ENCODE results near the gene CFAP251.

Gene CFAP251

GRCh38 chr12:122043476-122043875 is 125.1 kb downstream of the CFAP251 start:
- TF ChIP-seq TAF1 (IDR thresholded peaks at IDR 0.05; ENCODE audit: low read depth) (no peak), TEAD4 (IDR thresholded peaks at IDR 0.05) (no peak), EGR1 (IDR thresholded peaks at IDR 0.05) (no peak), MAX (IDR thresholded peaks at IDR 0.05) (no peak), EP300 (IDR thresholded peaks at IDR 0.05; ENCODE audit: borderline replicate concordance) (no peak), ZBTB7A (IDR thresholded peaks at IDR 0.05; ENCODE audit: low read depth) (no peak), CREB1 (IDR thresholded peaks at IDR 0.05; ENCODE audit: low read depth) (no peak), REST (IDR thresholded peaks at IDR 0.05; ENCODE audit: low read depth) (no peak), CEBPB (IDR thresholded peaks at IDR 0.05) (no peak), YY1 (IDR thresholded peaks at IDR 0.05; ENCODE audit: low read depth) (no peak), NFIC (IDR thresholded peaks at IDR 0.05) (no peak), TCF12 (IDR thresholded peaks at IDR 0.05; ENCODE audit: low read depth) (no peak), FOXM1 (IDR thresholded peaks at IDR 0.05; ENCODE audit: borderline replicate concordance, low read depth) (no peak), RAD21 (IDR thresholded peaks at IDR 0.05; ENCODE audit: low read depth) (no peak), USF1 (IDR thresholded peaks at IDR 0.05) (no peak)

GRCh38 chr12:122045262-122045661 is 126.9 kb downstream of the CFAP251 start:
- TF ChIP-seq TCF12 (IDR thresholded peaks at IDR 0.05; ENCODE audit: low read depth) (no peak), MAX (IDR thresholded peaks at IDR 0.05) (no peak), CREB1 (IDR thresholded peaks at IDR 0.05; ENCODE audit: low read depth) (no peak), CEBPB (IDR thresholded peaks at IDR 0.05) (no peak), YY1 (IDR thresholded peaks at IDR 0.05; ENCODE audit: low read depth) (no peak), REST (IDR thresholded peaks at IDR 0.05; ENCODE audit: low read depth) (no peak), TAF1 (IDR thresholded peaks at IDR 0.05; ENCODE audit: low read depth) (no peak), USF1 (IDR thresholded peaks at IDR 0.05) (no peak), RAD21 (IDR thresholded peaks at IDR 0.05; ENCODE audit: low read depth) (no peak), ZBTB7A (IDR thresholded peaks at IDR 0.05; ENCODE audit: low read depth) (no peak), TEAD4 (IDR thresholded peaks at IDR 0.05) (no peak)

GRCh38 chr12:122046145-122046544 is 127.8 kb downstream of the CFAP251 start:
- TF ChIP-seq RAD21 (IDR thresholded peaks at IDR 0.05; ENCODE audit: low read depth) (no peak), TCF12 (IDR thresholded peaks at IDR 0.05; ENCODE audit: low read depth) (no peak), YY1 (IDR thresholded peaks at IDR 0.05; ENCODE audit: low read depth) (no peak), FOXM1 (IDR thresholded peaks at IDR 0.05; ENCODE audit: borderline replicate concordance, low read depth) (no peak), TEAD4 (IDR thresholded peaks at IDR 0.05) (no peak), REST (IDR thresholded peaks at IDR 0.05; ENCODE audit: low read depth) (no peak), ZBTB7A (IDR thresholded peaks at IDR 0.05; ENCODE audit: low read depth) (no peak), MAX (IDR thresholded peaks at IDR 0.05) (no peak), NFIC (IDR thresholded peaks at IDR 0.05) (no peak), CREB1 (IDR thresholded peaks at IDR 0.05; ENCODE audit: low read depth) (no peak), CEBPB (IDR thresholded peaks at IDR 0.05) (no peak), EP300 (IDR thresholded peaks at IDR 0.05; ENCODE audit: borderline replicate concordance) (no peak), EGR1 (IDR thresholded peaks at IDR 0.05) (no peak), USF1 (IDR thresholded peaks at IDR 0.05) (no peak)

GRCh38 chr12:122048151-122048550 is 129.8 kb downstream of the CFAP251 start:
- no peak for TF ChIP-seq USF1 (IDR thresholded peaks at IDR 0.05)
- no peak for TF ChIP-seq RAD21 (IDR thresholded peaks at IDR 0.05; ENCODE audit: low read depth)
- no peak for TF ChIP-seq FOXM1 (IDR thresholded peaks at IDR 0.05; ENCODE audit: borderline replicate concordance, low read depth)
- no peak for TF ChIP-seq EP300 (IDR thresholded peaks at IDR 0.05; ENCODE audit: borderline replicate concordance)
- no peak for TF ChIP-seq EGR1 (IDR thresholded peaks at IDR 0.05)

All from Ishikawa (cell line).